AG09319 (cell line): ENCODE data around the gene JAM2.

Source experiments
- DNase-seq: peaks from one replicate; pipeline ENCODE4 v3.0.0-alpha.2; 2010; ENCODE audit warnings: low read depth; ENCODE audit errors: extremely low read depth
- CTCF ChIP-seq: IDR thresholded peaks from 2 replicates; pipeline ENCODE4 v1.5.1; 2011; ENCODE audit warnings: low read depth, mild to moderate bottlenecking, inconsistent platforms, low read length, moderate library complexity

The JAM2 gene

GRCh38 chr21:25646474-25646873 is 7.4 kb downstream of the JAM2 start:
- DNase-seq = no peak
- no peak for TF ChIP-seq CTCF

- no peak for DNase-seq
- TF ChIP-seq CTCF = no peak
Measured at GRCh38 chr21:25647647-25648046, 8.6 kb downstream of the JAM2 start.

GRCh38 chr21:25649146-25649545 is 10.1 kb downstream of the JAM2 start:
- no peak for DNase-seq
- no peak for TF ChIP-seq CTCF

GRCh38 chr21:25656412-25656811 is 17.4 kb downstream of the JAM2 start:
- DNase-seq = no peak

GRCh38 chr21:25657140-25657539 is 18.1 kb downstream of the JAM2 start:
- no peak for DNase-seq
- TF ChIP-seq CTCF = no peak

More at GRCh38 chr21:25656412-25656811, 17.4 kb downstream of the JAM2 start:
- TF ChIP-seq CTCF = no peak

GRCh38 chr21:25658427-25659035 is 19.5 kb downstream of the JAM2 start:
- no peak for TF ChIP-seq CTCF
- no peak for DNase-seq

GRCh38 chr21:25660233-25660632 is 21.2 kb downstream of the JAM2 start:
- TF ChIP-seq CTCF = no peak
- DNase-seq = no peak
